Measurements from ENCODE around the gene AFG3L2. TPM values are rescaled to one million over a fixed set of nuclear protein-coding genes. Genes with fewer than 3 reads are reported as not detected.
A peak's percentile ranks its signal among the peaks of the same experiment; 100 is the strongest.

AFG3L2 gene
- total and polyA plus RNA-seq, 2 of the 8 experiments (the other 6 are each of a cell fraction or from before 2014, with no cell fraction given), result 29.7 to 84.8 TPM

DNA sequence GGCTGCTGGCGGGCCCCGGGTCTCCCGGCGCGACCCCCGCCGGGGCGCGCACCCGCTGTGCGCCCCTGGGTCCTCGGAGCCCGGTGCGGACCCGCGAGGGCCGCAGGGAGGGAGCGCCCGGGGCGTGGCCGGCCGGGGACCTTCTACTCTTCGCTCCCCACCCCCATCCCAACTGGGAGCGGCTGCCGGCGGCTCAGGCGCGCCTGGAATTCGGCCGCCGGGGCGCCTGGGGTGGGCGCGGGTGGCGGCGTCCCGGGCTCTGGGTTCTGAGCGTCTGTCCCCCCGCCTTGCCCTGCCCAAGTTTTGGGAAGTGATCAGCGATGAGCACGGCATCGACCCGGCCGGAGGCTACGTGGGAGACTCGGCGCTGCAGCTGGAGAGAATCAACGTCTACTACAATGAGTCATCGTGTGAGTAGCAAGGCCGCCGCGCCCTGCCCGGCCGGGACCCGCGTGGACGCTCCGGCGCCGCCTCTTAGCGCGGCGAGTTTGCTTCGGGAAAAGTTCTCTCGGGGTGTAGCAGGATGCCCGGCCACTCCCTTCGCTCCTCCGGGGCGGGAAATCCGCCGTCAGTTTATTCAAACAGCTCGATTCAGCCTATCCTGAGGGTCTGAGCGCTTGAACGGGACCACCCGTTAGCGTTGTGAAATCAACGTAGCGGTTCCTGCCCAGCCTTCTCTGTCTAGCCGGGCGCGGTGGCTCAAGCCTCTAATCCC is 68.5 kb downstream of the AFG3L2 start:
- no peak for FAIRE-seq
- TF ChIP-seq, protein P1, sequence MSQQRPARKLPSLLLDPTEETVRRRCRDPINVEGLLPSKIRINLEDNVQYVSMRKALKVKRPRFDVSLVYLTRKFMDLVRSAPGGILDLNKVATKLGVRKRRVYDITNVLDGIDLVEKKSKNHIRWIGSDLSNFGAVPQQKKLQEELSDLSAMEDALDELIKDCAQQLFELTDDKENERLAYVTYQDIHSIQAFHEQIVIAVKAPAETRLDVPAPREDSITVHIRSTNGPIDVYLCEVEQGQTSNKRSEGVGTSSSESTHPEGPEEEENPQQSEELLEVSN (IDR thresholded peaks at IDR 0.05), result 0 out of 2 replicates have a peak, but pooled peaks have one; percentile 30
- peak; percentile 96 for TF ChIP-seq KDM4A (IDR thresholded peaks at IDR 0.05; ENCODE audit: low read depth, low read length, severe bottlenecking)
- TF ChIP-seq EZH2 (IDR thresholded peaks at IDR 0.05; ENCODE audit: low read depth, low read length, severe bottlenecking), result no peak
- no peak for TF ChIP-seq SP1 (IDR thresholded peaks at IDR 0.05; ENCODE audit: low read depth, low read length)
- TF ChIP-seq SP4 (IDR thresholded peaks at IDR 0.05; ENCODE audit: low read length), result no peak
- TF ChIP-seq KDM1A (IDR thresholded peaks at IDR 0.05; ENCODE audit: borderline replicate concordance, low read length), result 0 out of 2 replicates have a peak, but pooled peaks have one; percentile 17
- TF ChIP-seq RFX5 (IDR thresholded peaks at IDR 0.05; ENCODE audit: borderline replicate concordance, low read depth, low read length), result no peak
- TF ChIP-seq SIX5 (IDR thresholded peaks at IDR 0.05; ENCODE audit: low read depth, low read length), result no peak
- peak; percentile 74 for TF ChIP-seq TEAD4 (IDR thresholded peaks at IDR 0.05; ENCODE audit: low read depth, low read length)
- no peak; a peak in 1 of 3 replicates for TF ChIP-seq POLR2A (IDR thresholded peaks at IDR 0.05; ENCODE audit: control extremely low read depth in 1 of 2, low read depth in 2 of 2, low read length in 2 of 2)
- TF ChIP-seq GTF2F1 (IDR thresholded peaks at IDR 0.05; ENCODE audit: borderline replicate concordance, low read depth, low read length), result no peak
- no peak for TF ChIP-seq NRF1 (IDR thresholded peaks at IDR 0.05; ENCODE audit: low read depth, low read length)

More for the DNA sequence above, 68.5 kb downstream of the AFG3L2 start:
- Histone ChIP-seq H3K4ac (replicated peaks; ENCODE audit: insufficient read length, low read depth, low read length) (no peak overlapping the region), H2AK5ac (ENCODE audit: low read depth, low read length) (no peak overlapping the region), H3K79me1 (ENCODE audit: low read depth, low read length) (no peaks in the 10 kb centered on the region), H3K9me3 (ENCODE audit: insufficient read depth in 2 of 2, low read depth in 1 of 2, low read length in 1 of 2) (no peaks in the 10 kb centered on the region), H2BK120ac (replicated peaks; ENCODE audit: low read depth, low read length) (no peak overlapping the region), H3K14ac (ENCODE audit: insufficient read length) (no peak overlapping the region), H2BK15ac (ENCODE audit: low read length) (no peak overlapping the region), H2BK5ac (ENCODE audit: low read depth, low read length) (no peak overlapping the region), H3K18ac (ENCODE audit: extremely low read depth, low read length) (peak overlapping the region; percentile 60; the same call in 1 of the 2 replicates), H3K9ac (replicated peaks in 1 of 4; ENCODE audit: extremely low read depth in 1 of 4, low read depth in 3 of 4, low read length in 3 of 4) (peak overlapping the region in 3 of 4 experiments; percentile 24 to 60 (median 42); a peak in 5 of 7 replicates), H3K4me2 (ENCODE audit: insufficient read depth in 1 of 2, low read depth in 2 of 2, low read length in 2 of 2) (peak overlapping the region; percentile 78), H3K36me3 (ENCODE audit: control insufficient read depth in 2 of 4, insufficient read depth in 4 of 4, low read length in 3 of 4) (peaks cover 0 to 22% (median 6%) of the 10 kb centered on the region in 4 experiments; a peak in 4 of 8 replicates), H3K27ac (ENCODE audit: low read depth, low read length) (no peak overlapping the region; the same call in 1 of the 2 replicates), H3K23me2 (ENCODE audit: low read depth, low read length) (peaks cover 11% of the 10 kb centered on the region), H4K8ac (ENCODE audit: extremely low read depth, insufficient read depth, low read length) (peak overlapping the region; percentile 87), H2BK20ac (ENCODE audit: low read length) (no peak overlapping the region), H3K56ac (replicated peaks; ENCODE audit: insufficient read length, low read depth, low read length) (no peak overlapping the region), H3K27me3 (replicated peaks in 1 of 4; ENCODE audit: control insufficient read depth in 3 of 4, extremely low read depth in 1 of 4, insufficient read depth in 3 of 4, low read length in 3 of 4) (peaks cover 0 to 29% (median 20%) of the 10 kb centered on the region in 4 experiments; a peak in 5 of 7 replicates), H3K79me2 (ENCODE audit: control insufficient read depth in 1 of 2, insufficient read depth in 2 of 2, low read length in 2 of 2) (peaks cover 0 to 6% of the 10 kb centered on the region in 2 experiments; a peak in 3 of 4 replicates), H4K20me1 (replicated peaks in 1 of 2; ENCODE audit: control insufficient read depth in 1 of 2, insufficient read depth in 2 of 2, low read length in 2 of 2) (peaks cover 0 to 3% of the 10 kb centered on the region in 2 experiments), H4K5ac (ENCODE audit: insufficient read length, low read depth, low read length) (no peak overlapping the region), H3K23ac (ENCODE audit: insufficient read length) (no peak overlapping the region), H2BK12ac (ENCODE audit: low read depth, low read length) (no peak overlapping the region), H4K91ac (replicated peaks; ENCODE audit: insufficient read length, low read length) (no peak overlapping the region), H3K4me1 (replicated peaks in 1 of 4; ENCODE audit: control insufficient read depth in 3 of 4, insufficient read depth in 4 of 4, low read length in 3 of 4) (peaks cover 0 to 16% (median 12%) of the 10 kb centered on the region in 4 experiments; a peak in 6 of 7 replicates), H3K4me3 (ENCODE audit: extremely low read depth in 1 of 4, insufficient read depth in 2 of 4, low read depth in 3 of 4, low read length in 4 of 4) (peak overlapping the region; percentile 63 to 81 (median 70)), H2AFZ (ENCODE audit: low read length) (no peak overlapping the region)
- 1% methylated on average over 47 of the region's 81 CpGs; no CpG with 5 or more reads in 1 of the 2 experiments for WGBS, 2 experiments (ENCODE audit: extremely low coverage in 1 of 2, insufficient coverage in 1 of 2, insufficient read length in 1 of 2, insufficient replicate concordance in 2 of 2, low coverage in 1 of 2, low lambda C conversion rate in 2 of 2, missing lambda C conversion rate in 1 of 2)
- peak in 1 of 2 experiments; percentile 77 for DNase-seq (ENCODE audit: low read depth in 1 of 2, low spot score in 2 of 2)
- ChIA-PET POLR2A (ENCODE audit: partially characterized antibody) (interaction anchor here (0.8 to 6.1 kb wide), 11 partner anchors 10 to 64 kb away, joined by 3 to 49 read pairs (median 6); no protein-coding TSS in a partner anchor), CTCF (ENCODE audit: partially characterized antibody) (interaction anchor here (1.0 to 2.6 kb wide), 6 partner anchors 10 to 37 kb away, joined by 3 to 8 read pairs (median 4); no protein-coding TSS in a partner anchor)

Measured in H1 (cell line).